Lung (tissue), 12 donors: Measurements from ENCODE around the gene SPTBN1. TPM values are rescaled to one million over a fixed set of nuclear protein-coding genes. Genes with fewer than 3 reads are reported as not detected.

Experiments
- ATAC-seq: fragments of 200-7000 bp; cut with Tn5 transposase; one replicate; pipeline ENCODE4 v1.9.1; 2020; ENCODE audit warnings: moderate number of reproducible peaks; ENCODE audit not compliant: insufficient read depth, low FRiP score
- DNase-seq, 3 donors: peaks; one replicate each; pipeline ENCODE4 v3.0.0-alpha.2; 2013 to 2017
- H3K27ac ChIP-seq, 2 donors: one replicate each; pipeline ENCODE4 v1.5.1; 2013; ENCODE audit warnings: mild to moderate bottlenecking in 2 of 2, moderate library complexity in 2 of 2, control low read depth in 1 of 2, inconsistent platforms in 1 of 2, low read depth in 1 of 2, low read length in 1 of 2
- H3K27me3 ChIP-seq, 3 donors: one replicate each; pipeline ENCODE4 v1.5.1; 2013; ENCODE audit warnings: low read length in 2 of 3; ENCODE audit not compliant: control insufficient read depth in 3 of 3, insufficient read depth in 3 of 3
- H3K36me3 ChIP-seq, 4 donors: one replicate each; pipeline ENCODE4 v1.5.1; 2013; ENCODE audit warnings: low read length in 4 of 4, mild to moderate bottlenecking in 1 of 4, moderate library complexity in 1 of 4; ENCODE audit not compliant: control insufficient read depth in 4 of 4, insufficient read depth in 4 of 4
- H3K4me1 ChIP-seq, 5 donors: one replicate each; pipeline ENCODE4 v1.5.1; 2013; ENCODE audit warnings: low read length in 5 of 5, mild to moderate bottlenecking in 2 of 5, moderate library complexity in 1 of 5; ENCODE audit not compliant: control insufficient read depth in 5 of 5, insufficient read depth in 5 of 5
- H3K4me3 ChIP-seq: one replicate; pipeline ENCODE4 v1.5.1; 2013; ENCODE audit warnings: mild to moderate bottlenecking, control low read depth, moderate library complexity
- H3K9ac ChIP-seq, 2 donors: one replicate each; pipeline ENCODE4 v1.5.1; 2013; ENCODE audit warnings: low read length in 2 of 2, control low read depth in 1 of 2; ENCODE audit not compliant: insufficient read depth in 1 of 2
- H3K9me3 ChIP-seq, 4 donors: one replicate each; pipeline ENCODE4 v1.5.1; 2013; ENCODE audit warnings: low read length in 3 of 4, mild to moderate bottlenecking in 1 of 4, moderate library complexity in 1 of 4; ENCODE audit not compliant: control insufficient read depth in 4 of 4, insufficient read depth in 3 of 4
- WGBS, 2 donors: extraction: QIAGEN DNeasy Blood & Tissue Kit; methylation state at CpG; one replicate each; pipeline ENCODE4 v1.1.7; 2013; 5-methylcytosine and 5-hydroxymethylcytosine counted together
- polyA plus RNA-seq, 2 donors: library from polyadenylated mRNA; stranded (reverse); fragments of 200-250 nt; gene quantifications; one replicate each; pipeline ENCODE4 v1.2.1, GENCODE V29; 2013
- total RNA-seq, 2 donors: library from RNA; depleted of rRNA in 1 of 2; stranded (reverse); fragments of >200 nt in 1 of 2; gene quantifications; one replicate each; pipeline ENCODE4 v1.2.1, GENCODE V29; 2014 to 2021
- TF ChIP-seq, protein P1 (sequence below): IDR thresholded peaks from 2 replicates; pipeline ENCODE4 v1.5.1; 2012; ENCODE audit warnings: mild to moderate bottlenecking; ENCODE audit errors: control extremely low read depth, extremely low read depth
- donor health status: control.
- donor health status: control.
- donor health status: Bipolar disorder and iron deficiency.
- donor health status: healthy.
- donor health status: DM: yes; HTN: yes; CAD: no.

SPTBN1 gene
- total and polyA plus RNA-seq, 4 donors, result 89.4 to 715 (median 275) TPM

DNA sequence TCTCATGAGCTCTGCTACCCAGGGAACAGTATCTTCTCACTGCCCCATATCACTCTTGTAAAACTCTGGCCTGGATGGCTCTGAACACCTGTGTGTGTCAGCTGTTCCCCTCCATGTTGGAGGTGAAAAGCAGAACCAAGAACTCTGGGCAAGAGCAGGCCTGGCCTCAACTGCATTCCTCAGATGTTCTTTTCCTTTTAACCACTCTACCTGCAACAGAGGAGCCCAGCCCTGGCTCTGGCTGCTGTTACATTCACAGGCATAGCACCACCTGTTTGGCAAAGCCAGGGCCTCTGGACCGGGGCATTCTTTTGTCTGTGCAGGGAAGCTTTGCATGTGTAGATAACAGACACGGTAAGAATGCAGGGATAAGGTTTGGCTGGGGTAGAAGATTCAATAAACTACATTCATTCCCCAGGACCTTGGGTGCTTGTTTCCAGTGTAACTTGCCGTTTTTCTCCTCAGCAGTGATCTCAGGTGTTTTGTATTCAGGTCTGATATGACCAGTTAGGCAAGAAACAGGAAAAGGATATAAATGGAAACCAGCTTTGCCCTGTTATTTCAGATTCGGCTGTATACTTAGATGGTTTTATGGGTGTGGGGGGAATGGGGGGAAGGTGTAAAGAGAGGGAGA lies 95.1 kb downstream of the SPTBN1 start:
- 33 to 35% methylated on average over 4 of the region's 4 CpGs for WGBS, 2 donors
- Histone ChIP-seq H3K9ac (no peak overlapping the region), H3K4me1 (peaks cover 16 to 57% (median 24%) of the 10 kb centered on the region in 5 donors), H3K27ac (peak overlapping the region in 1 of 2 donors; percentile 66), H3K36me3 (peaks cover under 1 to 15% (median 3%) of the 10 kb centered on the region in 4 donors), H3K27me3 (no peaks in the 10 kb centered on the region), H3K4me3 (no peak overlapping the region), H3K9me3 (no peaks in the 10 kb centered on the region)
- DNase-seq (no peak), ATAC-seq (no peak)
- TF ChIP-seq, protein P1, sequence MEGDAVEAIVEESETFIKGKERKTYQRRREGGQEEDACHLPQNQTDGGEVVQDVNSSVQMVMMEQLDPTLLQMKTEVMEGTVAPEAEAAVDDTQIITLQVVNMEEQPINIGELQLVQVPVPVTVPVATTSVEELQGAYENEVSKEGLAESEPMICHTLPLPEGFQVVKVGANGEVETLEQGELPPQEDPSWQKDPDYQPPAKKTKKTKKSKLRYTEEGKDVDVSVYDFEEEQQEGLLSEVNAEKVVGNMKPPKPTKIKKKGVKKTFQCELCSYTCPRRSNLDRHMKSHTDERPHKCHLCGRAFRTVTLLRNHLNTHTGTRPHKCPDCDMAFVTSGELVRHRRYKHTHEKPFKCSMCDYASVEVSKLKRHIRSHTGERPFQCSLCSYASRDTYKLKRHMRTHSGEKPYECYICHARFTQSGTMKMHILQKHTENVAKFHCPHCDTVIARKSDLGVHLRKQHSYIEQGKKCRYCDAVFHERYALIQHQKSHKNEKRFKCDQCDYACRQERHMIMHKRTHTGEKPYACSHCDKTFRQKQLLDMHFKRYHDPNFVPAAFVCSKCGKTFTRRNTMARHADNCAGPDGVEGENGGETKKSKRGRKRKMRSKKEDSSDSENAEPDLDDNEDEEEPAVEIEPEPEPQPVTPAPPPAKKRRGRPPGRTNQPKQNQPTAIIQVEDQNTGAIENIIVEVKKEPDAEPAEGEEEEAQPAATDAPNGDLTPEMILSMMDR, result no peak

DNA sequence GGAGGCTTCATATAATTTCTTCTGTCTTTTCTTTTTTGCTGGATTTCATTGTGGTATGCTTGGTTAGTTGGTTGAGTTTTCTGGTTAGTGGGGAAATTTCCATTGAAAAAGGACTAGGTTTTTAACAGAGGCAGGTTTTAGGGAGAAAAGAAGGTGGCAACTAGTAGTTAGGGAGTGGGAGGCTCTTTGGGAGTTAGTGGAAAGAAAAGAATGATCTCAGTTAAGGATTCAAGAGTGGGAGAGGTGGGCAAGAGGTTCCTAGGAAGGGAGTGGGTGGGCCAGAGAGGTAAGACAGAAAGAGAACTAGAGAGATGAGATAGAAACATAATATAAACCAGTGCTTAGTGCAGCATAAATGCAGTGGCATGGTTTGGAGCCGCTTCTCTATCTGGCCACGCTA lies 96.9 kb downstream of the SPTBN1 start:
- Histone ChIP-seq H3K9ac (no peak overlapping the region), H3K4me3 (no peak overlapping the region), H3K36me3 (peaks cover 0 to 15% (median 3%) of the 10 kb centered on the region in 4 donors), H3K4me1 (peaks cover 22 to 68% (median 25%) of the 10 kb centered on the region in 5 donors), H3K9me3 (no peaks in the 10 kb centered on the region), H3K27ac (no peak overlapping the region), H3K27me3 (no peaks in the 10 kb centered on the region)
- 69 to 79% methylated on average over 2 of the region's 2 CpGs for WGBS, 2 donors
- ATAC-seq (no peak), DNase-seq (no peak)
- TF ChIP-seq, protein P1, result no peak

DNA sequence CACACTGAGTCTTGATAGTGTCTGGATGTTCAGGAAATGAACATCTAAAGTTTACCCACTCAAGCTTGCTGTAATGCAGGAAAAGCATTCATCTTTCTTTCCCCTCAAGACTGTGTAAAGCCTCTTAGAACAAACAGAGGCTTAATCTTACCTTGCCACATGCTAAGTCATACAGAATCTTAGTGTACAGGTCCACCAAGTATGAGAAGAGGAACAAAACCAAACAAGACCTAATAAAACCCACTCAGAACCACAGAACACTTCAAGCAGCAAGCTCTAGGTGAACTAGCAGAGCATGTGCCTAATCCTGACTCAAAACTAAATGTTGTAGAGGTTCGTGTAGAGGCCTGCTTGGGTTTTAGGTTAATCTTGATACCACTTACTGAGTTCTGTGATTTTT lies 97.6 kb downstream of the SPTBN1 start:
- Histone ChIP-seq H3K9ac (no peak overlapping the region), H3K4me1 (peaks cover 22 to 69% (median 24%) of the 10 kb centered on the region in 5 donors), H3K36me3 (peaks cover 0 to 15% (median 2%) of the 10 kb centered on the region in 4 donors), H3K27ac (peak overlapping the region in 1 of 2 donors; percentile 43), H3K4me3 (no peak overlapping the region), H3K9me3 (no peaks in the 10 kb centered on the region), H3K27me3 (no peaks in the 10 kb centered on the region)
- WGBS, 2 donors, result 67 to 86% methylated on average over 1 of the region's 1 CpG
- TF ChIP-seq, protein P1, result no peak
- no peak for DNase-seq
- ATAC-seq, result no peak
